ENCODE measurements around the gene HS6ST1. TPM values are rescaled to one million over a fixed set of nuclear protein-coding genes. Genes with fewer than 3 reads are reported as not detected.

The HS6ST1 gene
- total and polyA plus RNA-seq, 10 donors: 7.2 to 99.5 (median 57.0) TPM

GRCh38 chr2:128276878-128277675 is 41.6 kb downstream of the HS6ST1 start:
- Histone ChIP-seq H3K36me3 (peaks cover 0 to 59% (median 14%) of the 10 kb centered on the region in 6 donors), H3K27me3 (replicated peaks in 1 of 7) (no peaks in the 10 kb centered on the region), H3K27ac (no peak overlapping the region), H3K4me1 (peaks cover 23 to 54% (median 37%) of the 10 kb centered on the region in 6 donors), H3K4me3 (no peak overlapping the region), H3K9me3 (peaks cover 0 to 22% (median 17%) of the 10 kb centered on the region in 8 donors)
- 73 to 87% (median 81%) methylated on average over 12 to 17 of the region's 17 CpGs for WGBS, 5 donors
- TF ChIP-seq, protein P1, sequence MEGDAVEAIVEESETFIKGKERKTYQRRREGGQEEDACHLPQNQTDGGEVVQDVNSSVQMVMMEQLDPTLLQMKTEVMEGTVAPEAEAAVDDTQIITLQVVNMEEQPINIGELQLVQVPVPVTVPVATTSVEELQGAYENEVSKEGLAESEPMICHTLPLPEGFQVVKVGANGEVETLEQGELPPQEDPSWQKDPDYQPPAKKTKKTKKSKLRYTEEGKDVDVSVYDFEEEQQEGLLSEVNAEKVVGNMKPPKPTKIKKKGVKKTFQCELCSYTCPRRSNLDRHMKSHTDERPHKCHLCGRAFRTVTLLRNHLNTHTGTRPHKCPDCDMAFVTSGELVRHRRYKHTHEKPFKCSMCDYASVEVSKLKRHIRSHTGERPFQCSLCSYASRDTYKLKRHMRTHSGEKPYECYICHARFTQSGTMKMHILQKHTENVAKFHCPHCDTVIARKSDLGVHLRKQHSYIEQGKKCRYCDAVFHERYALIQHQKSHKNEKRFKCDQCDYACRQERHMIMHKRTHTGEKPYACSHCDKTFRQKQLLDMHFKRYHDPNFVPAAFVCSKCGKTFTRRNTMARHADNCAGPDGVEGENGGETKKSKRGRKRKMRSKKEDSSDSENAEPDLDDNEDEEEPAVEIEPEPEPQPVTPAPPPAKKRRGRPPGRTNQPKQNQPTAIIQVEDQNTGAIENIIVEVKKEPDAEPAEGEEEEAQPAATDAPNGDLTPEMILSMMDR (IDR thresholded peaks at IDR 0.05 in 8 of 11, conservative IDR thresholded peaks at IDR 0.05 in 3 of 11): no peak
- peak in 1 of 3 donors; percentile 17 for TF ChIP-seq POLR2AphosphoS5 (IDR thresholded peaks at IDR 0.05)
- intact Hi-C loops (cut with DNase I; ENCODE audit: low total_unique reads): no loop called here
- DNase-seq: peak; percentile 58

GRCh38 chr2:128275498-128276045 is 43.1 kb downstream of the HS6ST1 start:
- intact Hi-C loops (cut with DNase I; ENCODE audit: low total_unique reads): no loop called here

GRCh38 chr2:128274218-128274617 is 44.5 kb downstream of the HS6ST1 start:
- no peak for DNase-seq
- Histone ChIP-seq H3K4me3 (no peak overlapping the region), H3K27me3 (replicated peaks in 1 of 7) (no peaks in the 10 kb centered on the region), H3K9me3 (peaks cover 0 to 22% (median 17%) of the 10 kb centered on the region in 8 donors), H3K36me3 (peaks cover 0 to 79% (median 14%) of the 10 kb centered on the region in 6 donors), H3K4me1 (peaks cover 0 to 52% (median 19%) of the 10 kb centered on the region in 6 donors), H3K27ac (no peak overlapping the region)
- TF ChIP-seq, protein P1 (IDR thresholded peaks at IDR 0.05 in 8 of 11, conservative IDR thresholded peaks at IDR 0.05 in 3 of 11): no peak
- TF ChIP-seq POLR2AphosphoS5 (IDR thresholded peaks at IDR 0.05) (no peak), POLR2A (IDR thresholded peaks at IDR 0.05) (no peak)
- 87 to 99% (median 96%) methylated on average over 6 of the region's 6 CpGs for WGBS, 5 donors
- intact Hi-C loops (cut with DNase I; ENCODE audit: low total_unique reads): no loop called here

More at GRCh38 chr2:128275498-128276045, 43.1 kb downstream of the HS6ST1 start:
- DNase-seq: peak; percentile 34
- TF ChIP-seq, protein P1 (IDR thresholded peaks at IDR 0.05 in 8 of 11, conservative IDR thresholded peaks at IDR 0.05 in 3 of 11): no peak
- TF ChIP-seq POLR2A (IDR thresholded peaks at IDR 0.05) (no peak), POLR2AphosphoS5 (IDR thresholded peaks at IDR 0.05) (no peak)
- Histone ChIP-seq H3K36me3 (peaks cover 0 to 72% (median 14%) of the 10 kb centered on the region in 6 donors), H3K9me3 (peaks cover 0 to 22% (median 17%) of the 10 kb centered on the region in 8 donors), H3K27me3 (replicated peaks in 1 of 7) (no peaks in the 10 kb centered on the region), H3K4me3 (no peak overlapping the region), H3K27ac (no peak overlapping the region), H3K4me1 (peaks cover 8 to 54% (median 30%) of the 10 kb centered on the region in 6 donors)
- 89 to 98% (median 92%) methylated on average over 14 of the region's 14 CpGs for WGBS, 5 donors

All from spleen (tissue), 11 donors.